K562 (cell line): ENCODE data around the gene RAI1. TPM values are rescaled to one million over a fixed set of nuclear protein-coding genes. Genes with fewer than 3 reads are reported as not detected.

Experiments
- DIDO1 ChIP-seq: fragments of 450-650 bp; IDR thresholded peaks from 2 replicates; pipeline ENCODE4 v1.6.1; 2016; ENCODE audit warnings: low read depth, missing biosample characterization, missing genetic modification characterization
- GABPA ChIP-seq: fragments of 200-800 bp; sonication (Bioruptor generic); conservative IDR thresholded peaks from 2 replicates; pipeline ENCODE4 v1.6.1; 2016; ENCODE audit warnings: low read depth, missing genetic modification characterization, missing compliant biosample characterization
- KDM1A ChIP-seq, 2 experiments: fragments of 450-650 bp; IDR thresholded peaks; 2 replicates each; pipeline ENCODE4 v1.6.1; 2016; ENCODE audit warnings: mild to moderate bottlenecking in 2 of 2
- L3MBTL2 ChIP-seq: fragments of 450-650 bp; IDR thresholded peaks from 2 replicates; pipeline ENCODE4 v1.6.1; 2016; ENCODE audit warnings: mild to moderate bottlenecking, moderate library complexity
- PCBP1 ChIP-seq: fragments of 200-400 bp; formaldehyde crosslinking; IDR thresholded peaks from 2 replicates; pipeline ENCODE4 v1.6.1; 2018; ENCODE audit warnings: mild to moderate bottlenecking, low read depth, low read length; ENCODE audit not compliant: poor library complexity, severe bottlenecking
- PHB2 ChIP-seq: fragments of 450-650 bp; IDR thresholded peaks from 2 replicates; pipeline ENCODE4 v1.6.1; 2017; ENCODE audit warnings: low read depth
- POLR2AphosphoS5 ChIP-seq: IDR thresholded peaks from 2 replicates; pipeline ENCODE4 v1.6.1; 2011; ENCODE audit warnings: mild to moderate bottlenecking, low read depth, low read length, moderate library complexity; ENCODE audit not compliant: control insufficient read depth, insufficient read depth
- RBFOX2 ChIP-seq: fragments of 200-400 bp; formaldehyde crosslinking; IDR thresholded peaks from 2 replicates; pipeline ENCODE4 v1.6.1; 2017; ENCODE audit warnings: low read depth, mild to moderate bottlenecking, low read length, moderate library complexity
- SMAD1 ChIP-seq: fragments of 150-350 bp; IDR thresholded peaks from 2 replicates; pipeline ENCODE4 v1.6.1; 2014; ENCODE audit warnings: low read length, low read depth; ENCODE audit not compliant: partially characterized antibody
- ZFP1 ChIP-seq: fragments of 450-650 bp; formaldehyde crosslinking; IDR thresholded peaks from 2 replicates; pipeline ENCODE4 v1.4.0; 2020; ENCODE audit warnings: mild to moderate bottlenecking, mixed read lengths
- ZNF134 ChIP-seq: fragments of 250-450 bp; sonication (Bioruptor Pico); conservative IDR thresholded peaks from 2 replicates; pipeline ENCODE4 v1.4.0; 2020
- ZNF407 ChIP-seq: fragments of 450-650 bp; IDR thresholded peaks from 2 replicates; pipeline ENCODE4 v1.6.1; 2016; ENCODE audit warnings: low read depth
- polyA plus RNA-seq, 8 experiments: library from polyadenylated mRNA; depleted of rRNA in 4 of 8; stranded (reverse) in 5 of 8; unstranded in 3 of 8; fragments of >200 nt; fragmentation: Nextera tagmentation in 2 of 8; fragmentation: Illumina TruSeq in 1 of 8; extraction: Ambion mirVana in 2 of 8; extraction: Trizol in 1 of 8; gene quantifications; 2 replicates each; pipeline versions ENCODE4 v1.2.1 to v1.2.3, GENCODE V29; 2011 to 2014; ENCODE audit warnings: inconsistent platforms in 1 of 8, missing spikeins in 1 of 8
- total RNA-seq, 7 experiments: library from RNA; depleted of rRNA in 6 of 7; stranded (reverse); fragments of >200 nt in 6 of 7; fragmentation: Illumina TruSeq in 2 of 7; extraction: Trizol in 2 of 7; gene quantifications; 2 replicates each; pipeline versions ENCODE4 v1.2.1 to v1.2.3, GENCODE V29; 2011 to 2021; ENCODE audit warnings: low replicate concordance in 1 of 7
- TF ChIP-seq, protein P1 (sequence below): IDR thresholded peaks from 2 replicates; pipeline ENCODE4 v1.6.1; 2011; ENCODE audit warnings: borderline replicate concordance, low read depth, mild to moderate bottlenecking, moderate library complexity, low read length; ENCODE audit not compliant: insufficient read depth, poor library complexity, severe bottlenecking
- TF ChIP-seq, protein P2 (sequence below): fragments of 450-650 bp; formaldehyde crosslinking; IDR thresholded peaks from 2 replicates; pipeline ENCODE4 v1.4.0; 2020; ENCODE audit warnings: mild to moderate bottlenecking, mixed read lengths

The RAI1 gene
- total and polyA plus RNA-seq, 9 of the 15 experiments (the other 6 are each of a cell fraction or from before 2014, with no cell fraction given): 0.68 to 19.9 (median 5.5) TPM

DNA sequence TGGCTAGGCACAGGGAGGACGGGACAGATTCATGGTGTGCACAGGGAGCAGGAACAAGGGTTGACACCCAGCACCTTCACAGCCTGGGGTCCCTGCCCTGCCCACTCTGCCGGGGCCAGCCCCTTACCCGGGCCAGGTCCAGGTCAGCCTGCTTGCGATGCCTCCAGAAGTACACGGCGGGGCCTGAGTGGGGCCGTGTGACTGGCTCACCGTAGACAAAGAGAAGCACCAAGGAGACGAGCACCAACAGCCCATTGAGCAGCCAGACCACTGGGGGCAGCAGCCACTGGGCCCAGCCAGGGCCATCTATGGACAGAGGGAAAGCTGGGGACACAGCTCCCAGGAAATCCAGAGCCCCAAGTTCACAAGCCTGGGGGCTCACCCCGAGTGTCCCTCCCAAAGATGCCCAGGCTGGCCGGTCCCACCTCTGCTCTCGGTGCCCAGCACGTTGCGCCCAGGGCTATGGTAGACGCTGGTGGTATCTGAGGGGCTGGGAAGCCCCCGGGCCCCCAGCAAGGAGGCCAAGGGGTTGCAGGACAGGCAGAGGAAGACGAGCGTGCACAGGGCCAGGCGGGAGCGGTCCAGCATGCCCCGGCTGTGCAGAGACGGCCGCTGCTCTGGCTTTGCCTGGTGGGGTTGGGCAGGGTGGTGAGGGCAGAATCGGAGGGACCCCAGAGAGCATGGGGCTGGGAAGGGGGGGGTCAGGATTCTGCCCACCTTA is 135.7 kb downstream of the RAI1 start (continued):
- TF ChIP-seq ZNF407: no peak
- TF ChIP-seq POLR2AphosphoS5: 0 out of 2 replicates have a peak, but pooled peaks have one; percentile 2
- TF ChIP-seq PHB2: no peak
- no peak for TF ChIP-seq GABPA (tag)
- TF ChIP-seq ZNF134 (CRISPR knock-in tag): no peak
- TF ChIP-seq, protein P1, sequence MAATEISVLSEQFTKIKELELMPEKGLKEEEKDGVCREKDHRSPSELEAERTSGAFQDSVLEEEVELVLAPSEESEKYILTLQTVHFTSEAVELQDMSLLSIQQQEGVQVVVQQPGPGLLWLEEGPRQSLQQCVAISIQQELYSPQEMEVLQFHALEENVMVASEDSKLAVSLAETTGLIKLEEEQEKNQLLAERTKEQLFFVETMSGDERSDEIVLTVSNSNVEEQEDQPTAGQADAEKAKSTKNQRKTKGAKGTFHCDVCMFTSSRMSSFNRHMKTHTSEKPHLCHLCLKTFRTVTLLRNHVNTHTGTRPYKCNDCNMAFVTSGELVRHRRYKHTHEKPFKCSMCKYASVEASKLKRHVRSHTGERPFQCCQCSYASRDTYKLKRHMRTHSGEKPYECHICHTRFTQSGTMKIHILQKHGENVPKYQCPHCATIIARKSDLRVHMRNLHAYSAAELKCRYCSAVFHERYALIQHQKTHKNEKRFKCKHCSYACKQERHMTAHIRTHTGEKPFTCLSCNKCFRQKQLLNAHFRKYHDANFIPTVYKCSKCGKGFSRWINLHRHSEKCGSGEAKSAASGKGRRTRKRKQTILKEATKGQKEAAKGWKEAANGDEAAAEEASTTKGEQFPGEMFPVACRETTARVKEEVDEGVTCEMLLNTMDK: no peak
- no peak for TF ChIP-seq PCBP1
- TF ChIP-seq RBFOX2: peak; percentile 53
- no peak for TF ChIP-seq SMAD1
- TF ChIP-seq, protein P2, sequence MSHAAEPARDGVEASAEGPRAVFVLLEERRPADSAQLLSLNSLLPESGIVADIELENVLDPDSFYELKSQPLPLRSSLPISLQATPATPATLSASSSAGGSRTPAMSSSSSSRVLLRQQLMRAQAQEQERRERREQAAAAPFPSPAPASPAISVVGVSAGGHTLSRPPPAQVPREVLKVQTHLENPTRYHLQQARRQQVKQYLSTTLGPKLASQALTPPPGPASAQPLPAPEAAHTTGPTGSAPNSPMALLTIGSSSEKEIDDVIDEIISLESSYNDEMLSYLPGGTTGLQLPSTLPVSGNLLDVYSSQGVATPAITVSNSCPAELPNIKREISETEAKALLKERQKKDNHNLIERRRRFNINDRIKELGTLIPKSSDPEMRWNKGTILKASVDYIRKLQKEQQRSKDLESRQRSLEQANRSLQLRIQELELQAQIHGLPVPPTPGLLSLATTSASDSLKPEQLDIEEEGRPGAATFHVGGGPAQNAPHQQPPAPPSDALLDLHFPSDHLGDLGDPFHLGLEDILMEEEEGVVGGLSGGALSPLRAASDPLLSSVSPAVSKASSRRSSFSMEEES: no peak
- no peak for TF ChIP-seq KDM1A (IDR thresholded peaks at IDR 0.05)
- no peak for TF ChIP-seq ZFP1 (CRISPR knock-in tag)
- TF ChIP-seq L3MBTL2: no peak
- no peak for TF ChIP-seq DIDO1 (tag)
